Prostate gland (tissue), 2 donors: ENCODE measurements around the gene DBN1. TPM values are rescaled to one million over a fixed set of nuclear protein-coding genes. Genes with fewer than 3 reads are reported as not detected.

Experiments
- DNase-seq: peaks from one replicate; pipeline ENCODE4 v3.0.0-alpha.2; 2019; ENCODE audit warnings: low spot score
- H3K27ac ChIP-seq, 2 donors: fragments of 200-600 bp; sonication (generic); 2 replicates each; pipeline ENCODE4 v1.5.1; 2017 to 2019
- H3K27me3 ChIP-seq: fragments of 200-600 bp; sonication (generic); replicated peaks from 2 replicates; pipeline ENCODE4 v1.5.1; 2019; ENCODE audit not compliant: insufficient read depth
- H3K36me3 ChIP-seq, 2 donors: fragments of 200-600 bp; sonication (generic); 1 replicate in 1 of 2; 2 replicates in 1 of 2; pipeline versions ENCODE4 v1.5.1 to v1.8.1; 2017 to 2019
- H3K4me1 ChIP-seq: fragments of 200-600 bp; sonication (generic); replicated peaks from 2 replicates; pipeline ENCODE4 v1.5.1; 2019
- H3K4me3 ChIP-seq, 2 donors: fragments of 200-600 bp; sonication (generic); 2 replicates each; pipeline ENCODE4 v1.5.1; 2017 to 2019
- H3K9me3 ChIP-seq: fragments of 200-600 bp; sonication (generic); 2 replicates; pipeline ENCODE4 v1.5.1; 2017
- POLR2A ChIP-seq: fragments of 450-650 bp; IDR thresholded peaks from one replicate; pipeline ENCODE4 v1.6.1; 2016; ENCODE audit warnings: antibody characterized with exemption, mild to moderate bottlenecking
- POLR2AphosphoS5 ChIP-seq: sonication (generic); formaldehyde crosslinking; IDR thresholded peaks from one replicate; pipeline ENCODE4 v1.6.1; 2017; ENCODE audit warnings: antibody characterized with exemption
- WGBS: methylation state at CpG from one replicate; pipeline ENCODE4 v1.1.5; 2018; 5-methylcytosine and 5-hydroxymethylcytosine counted together
- intact Hi-C: fragments of 100-400 bp; cut with DNase I; formaldehyde crosslinking; loops from one replicate; pipeline ENCODE4 v1.14.2; 2022
- total RNA-seq, 2 donors: library from RNA; depleted of rRNA; stranded (reverse); fragments of >200 nt; gene quantifications; one replicate each; pipeline ENCODE4 v1.1.0, GENCODE V29; 2016
- TF ChIP-seq, protein P1 (sequence below), 4 experiments: fragments of 200-600 bp in 2 of 4; fragments of 450-650 bp in 2 of 4; sonication (generic) in 2 of 4; IDR thresholded peaks; 1 replicate in 3 of 4; 2 replicates in 1 of 4; pipeline ENCODE4 v1.5.1; 2016 to 2019; ENCODE audit warnings: antibody characterized with exemption in 4 of 4, mild to moderate bottlenecking in 2 of 4, moderate library complexity in 2 of 4

Gene DBN1
- total RNA-seq, 2 donors from 2014 or later = 33.1 to 65.1 TPM

DNA sequence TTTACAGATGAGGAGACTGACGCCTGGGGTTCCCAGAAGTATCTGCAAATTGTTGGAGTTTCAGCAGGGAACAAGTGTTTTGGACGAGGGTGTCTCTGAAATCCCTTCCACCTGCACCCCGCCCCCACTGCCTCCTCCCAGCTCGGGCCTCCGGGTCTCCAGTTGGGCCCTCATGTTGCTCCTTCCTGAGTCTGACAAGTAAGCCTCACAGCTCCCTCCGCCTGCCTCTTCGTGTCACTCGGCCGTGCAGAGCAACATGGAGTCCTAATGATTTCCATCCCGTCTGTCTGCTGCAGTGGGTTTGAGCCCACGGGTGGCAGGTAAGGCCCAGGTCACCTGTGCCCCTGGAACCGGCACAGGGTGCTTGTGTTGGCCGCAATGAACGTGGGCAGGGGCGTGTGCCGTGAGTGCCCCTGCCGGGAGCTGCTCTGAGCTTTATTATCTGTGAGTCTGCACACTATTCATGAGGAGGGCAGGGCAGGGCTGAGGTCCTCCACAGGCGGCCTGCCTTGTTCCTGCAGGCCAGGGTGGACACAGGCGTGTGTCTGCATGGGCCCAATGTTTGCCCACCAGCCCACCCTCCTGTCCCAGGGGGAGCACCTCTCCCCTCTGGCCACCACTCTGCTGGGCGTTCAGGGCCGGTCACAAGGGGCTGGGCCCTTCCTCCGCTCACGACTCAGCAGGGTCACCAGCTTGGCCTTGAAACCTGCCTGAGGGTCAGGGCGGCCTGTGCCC, 30.1 kb upstream of the DBN1 start:
- no peak overlapping the region for H3K27ac ChIP-seq
- H3K4me1 ChIP-seq = no peaks in the 10 kb centered on the region
- no peak for DNase-seq
- no peaks in the 10 kb centered on the region for H3K9me3 ChIP-seq
- H3K36me3 ChIP-seq = no peaks in the 10 kb centered on the region
- WGBS = 80% methylated on average over 22 of the region's 24 CpGs
- intact Hi-C loops = loop anchor here (5.0 kb wide), 1 partner anchor 111 kb away; no protein-coding TSS in a partner anchor
- no peak overlapping the region for H3K4me3 ChIP-seq
- TF ChIP-seq POLR2AphosphoS5 = no peak
- no peak for TF ChIP-seq POLR2A
- no peaks in the 10 kb centered on the region for H3K27me3 ChIP-seq

DNA sequence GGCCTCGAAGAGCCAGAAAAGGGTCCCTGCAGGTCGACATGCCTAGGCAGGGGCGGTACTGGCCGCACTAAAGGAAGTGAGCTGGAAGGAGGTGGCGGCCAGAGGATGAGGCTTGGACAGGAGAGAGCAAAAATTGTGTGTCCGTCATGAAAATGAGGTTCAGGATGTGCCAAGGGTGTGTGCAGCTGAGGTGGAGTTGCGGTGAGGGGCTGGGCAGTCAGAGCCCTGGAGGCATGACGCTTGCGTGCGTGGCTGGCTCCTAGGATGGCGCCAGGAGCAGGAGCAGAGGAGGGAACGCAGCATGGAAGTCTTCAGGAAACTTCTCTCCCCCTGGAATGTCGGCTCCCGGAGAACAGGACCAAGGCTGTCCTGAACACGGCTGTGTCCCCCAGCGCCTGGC, 29.5 kb upstream of the DBN1 start:
- Histone ChIP-seq H3K9me3 (no peaks in the 10 kb centered on the region), H3K27me3 (no peaks in the 10 kb centered on the region), H3K4me1 (no peaks in the 10 kb centered on the region), H3K4me3 (no peak overlapping the region), H3K27ac (no peak overlapping the region), H3K36me3 (no peaks in the 10 kb centered on the region)
- TF ChIP-seq, protein P1, sequence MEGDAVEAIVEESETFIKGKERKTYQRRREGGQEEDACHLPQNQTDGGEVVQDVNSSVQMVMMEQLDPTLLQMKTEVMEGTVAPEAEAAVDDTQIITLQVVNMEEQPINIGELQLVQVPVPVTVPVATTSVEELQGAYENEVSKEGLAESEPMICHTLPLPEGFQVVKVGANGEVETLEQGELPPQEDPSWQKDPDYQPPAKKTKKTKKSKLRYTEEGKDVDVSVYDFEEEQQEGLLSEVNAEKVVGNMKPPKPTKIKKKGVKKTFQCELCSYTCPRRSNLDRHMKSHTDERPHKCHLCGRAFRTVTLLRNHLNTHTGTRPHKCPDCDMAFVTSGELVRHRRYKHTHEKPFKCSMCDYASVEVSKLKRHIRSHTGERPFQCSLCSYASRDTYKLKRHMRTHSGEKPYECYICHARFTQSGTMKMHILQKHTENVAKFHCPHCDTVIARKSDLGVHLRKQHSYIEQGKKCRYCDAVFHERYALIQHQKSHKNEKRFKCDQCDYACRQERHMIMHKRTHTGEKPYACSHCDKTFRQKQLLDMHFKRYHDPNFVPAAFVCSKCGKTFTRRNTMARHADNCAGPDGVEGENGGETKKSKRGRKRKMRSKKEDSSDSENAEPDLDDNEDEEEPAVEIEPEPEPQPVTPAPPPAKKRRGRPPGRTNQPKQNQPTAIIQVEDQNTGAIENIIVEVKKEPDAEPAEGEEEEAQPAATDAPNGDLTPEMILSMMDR (IDR thresholded peaks at IDR 0.05) = no peak
- TF ChIP-seq POLR2A (no peak), POLR2AphosphoS5 (no peak)
- DNase-seq = no peak
- WGBS = 52% methylated on average over 16 of the region's 16 CpGs
- intact Hi-C loops = loop anchor here (5.0 kb wide), 1 partner anchor 111 kb away; no protein-coding TSS in a partner anchor

DNA sequence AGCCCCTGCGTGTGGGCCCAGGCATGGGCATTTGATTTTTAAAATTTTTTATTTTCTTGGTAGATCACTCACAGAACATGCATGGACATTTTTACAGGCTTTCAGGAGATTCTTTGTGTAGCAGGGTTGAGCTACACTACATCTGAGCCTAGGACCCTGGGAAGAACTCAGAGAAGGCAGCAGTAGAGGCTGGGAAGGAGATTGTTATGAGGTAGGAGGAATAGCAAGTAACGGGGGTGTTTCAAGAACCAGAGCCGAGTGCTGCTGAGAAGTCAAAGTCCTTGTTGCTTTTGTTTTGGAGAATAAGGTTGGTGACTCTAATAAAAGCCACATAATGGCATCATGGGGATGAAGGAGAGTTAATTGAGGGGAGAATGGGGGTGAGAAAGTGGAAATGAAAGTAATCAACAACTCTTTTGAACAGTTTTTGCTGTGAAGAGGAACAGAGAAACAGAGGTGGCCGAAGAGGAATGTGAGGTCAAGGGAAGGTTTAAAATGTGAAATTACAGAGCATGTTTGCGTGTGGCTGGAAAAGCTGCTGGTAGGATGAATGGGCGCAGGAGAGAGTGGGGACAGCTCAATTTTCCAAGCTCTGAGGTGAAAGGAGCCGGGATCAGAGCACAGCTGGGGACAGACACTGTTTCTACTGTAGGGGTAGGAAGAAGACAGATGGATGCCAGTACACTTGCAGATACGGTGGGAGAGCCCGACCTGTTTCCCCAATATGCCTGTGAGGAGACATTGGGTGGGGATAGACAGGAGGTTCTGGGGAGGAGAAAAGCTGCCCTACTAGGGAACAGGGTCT, 28.6 kb upstream of the DBN1 start:
- intact Hi-C loops = loop anchor here (5.0 kb wide), 1 partner anchor 110 kb away; no protein-coding TSS in a partner anchor

DNA sequence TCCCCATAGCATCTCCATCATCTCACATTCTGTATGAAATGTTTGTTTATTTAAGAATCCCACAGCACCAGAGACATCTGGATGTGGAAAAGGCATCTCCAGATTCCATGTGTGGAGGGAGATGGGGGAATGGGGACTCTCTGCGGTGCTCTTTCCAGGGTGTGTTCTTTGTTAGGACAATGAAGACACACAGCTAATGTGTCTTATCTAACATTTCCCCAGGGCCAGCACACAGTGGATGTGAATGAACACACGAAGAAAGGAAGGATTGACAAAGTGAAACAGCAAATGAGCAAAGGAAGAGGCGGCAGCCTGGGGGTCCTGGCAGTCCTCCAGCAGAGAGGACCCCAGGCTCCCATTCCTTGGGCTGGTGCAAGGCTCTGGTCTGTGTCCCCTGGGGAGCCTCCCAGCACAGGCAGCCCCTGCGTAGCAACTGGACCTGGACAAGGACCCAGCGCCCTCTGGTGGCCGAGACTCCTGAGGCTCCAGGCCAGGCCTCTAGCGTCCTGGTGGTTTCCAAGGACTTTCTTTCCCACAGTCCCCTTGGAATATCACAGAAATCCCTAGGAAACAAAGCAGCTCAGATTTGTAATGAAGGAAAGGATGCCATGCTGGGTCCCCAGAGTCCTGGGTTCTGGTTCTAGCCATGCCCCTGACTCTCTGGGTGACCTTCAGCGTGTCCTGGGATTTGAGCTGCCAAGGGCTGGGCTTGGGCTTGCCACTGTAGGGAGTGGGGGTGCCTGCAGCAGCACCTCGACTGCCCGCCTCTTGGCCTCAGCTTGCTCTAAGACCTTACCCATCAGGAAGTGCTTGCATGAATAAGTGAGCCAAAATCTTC, 27.5 kb upstream of the DBN1 start:
- peak; percentile 86 for DNase-seq
- Histone ChIP-seq H3K9me3 (no peaks in the 10 kb centered on the region), H3K27ac (no peak overlapping the region), H3K4me1 (peaks cover 4% of the 10 kb centered on the region), H3K36me3 (no peaks in the 10 kb centered on the region), H3K4me3 (no peak overlapping the region), H3K27me3 (no peaks in the 10 kb centered on the region)
- WGBS = 15% methylated on average over 10 of the region's 10 CpGs
- TF ChIP-seq POLR2AphosphoS5 = peak; percentile 68
- TF ChIP-seq, protein P1 (IDR thresholded peaks at IDR 0.05) = peak; percentile 83 to 93 (median 91)
- TF ChIP-seq POLR2A = no peak
- intact Hi-C loops = loop anchor here (5.0 kb wide), 1 partner anchor 109 kb away; no protein-coding TSS in a partner anchor

More for the DNA sequence above, 28.6 kb upstream of the DBN1 start:
- no peaks in the 10 kb centered on the region for H3K4me1 ChIP-seq
- no peak for DNase-seq
- H3K27me3 ChIP-seq = no peaks in the 10 kb centered on the region
- WGBS = 62% methylated on average over 9 of the region's 9 CpGs
- TF ChIP-seq POLR2A (no peak), POLR2AphosphoS5 (no peak)
- TF ChIP-seq, protein P1 (IDR thresholded peaks at IDR 0.05) = no peak
- H3K36me3 ChIP-seq = no peaks in the 10 kb centered on the region
- no peak overlapping the region for H3K4me3 ChIP-seq
- H3K27ac ChIP-seq = no peak overlapping the region
- H3K9me3 ChIP-seq = no peaks in the 10 kb centered on the region
